Non-pigmented ciliary epithelial cell (primary cell): ENCODE data around the gene INF2.

Experiments
- DNase-seq: peaks from one replicate; pipeline ENCODE4 v3.0.0-alpha.2; 2010; ENCODE audit warnings: low read depth

The INF2 gene

DNA sequence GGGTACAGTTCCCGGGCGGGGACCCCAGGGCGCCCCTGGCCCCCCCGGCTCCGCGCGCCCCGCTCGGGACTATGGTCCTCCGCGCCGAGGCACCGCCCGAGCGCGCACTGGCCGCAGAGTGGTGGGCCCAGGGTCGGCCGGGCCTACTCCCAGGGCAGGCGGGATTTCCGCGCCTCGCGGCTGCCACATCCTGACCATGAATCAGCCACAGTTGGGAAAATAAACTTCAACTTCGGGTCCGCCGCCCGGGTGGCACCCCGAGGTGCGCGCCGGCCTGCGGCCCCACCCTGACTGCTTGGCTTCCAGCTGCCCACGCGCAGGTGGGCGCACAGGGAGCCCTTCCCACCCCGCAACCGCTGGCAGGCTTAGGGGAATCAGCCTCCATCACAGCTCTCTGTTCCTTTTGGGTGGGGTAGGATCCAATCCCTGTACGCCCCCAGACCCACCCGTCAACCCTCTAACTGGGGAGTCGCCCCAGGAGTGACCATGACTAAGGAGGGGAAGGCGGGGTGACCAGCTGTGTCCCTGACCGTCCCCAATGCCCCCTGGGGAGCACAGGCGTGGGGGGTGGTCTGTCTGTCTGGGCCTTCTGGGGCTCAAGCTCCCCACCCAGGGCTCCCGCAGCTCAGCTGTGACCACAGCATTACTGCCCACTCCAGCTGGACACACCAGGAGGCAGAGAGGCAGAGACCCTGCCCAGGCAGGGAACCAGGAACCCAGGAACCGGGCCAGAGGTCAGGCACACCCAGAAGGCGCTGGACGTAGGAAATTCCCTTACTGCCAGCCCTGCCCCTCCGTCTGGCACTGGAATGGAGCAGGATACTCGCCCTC lies 678 bp downstream of the INF2 start:
- no peak for DNase-seq

DNA sequence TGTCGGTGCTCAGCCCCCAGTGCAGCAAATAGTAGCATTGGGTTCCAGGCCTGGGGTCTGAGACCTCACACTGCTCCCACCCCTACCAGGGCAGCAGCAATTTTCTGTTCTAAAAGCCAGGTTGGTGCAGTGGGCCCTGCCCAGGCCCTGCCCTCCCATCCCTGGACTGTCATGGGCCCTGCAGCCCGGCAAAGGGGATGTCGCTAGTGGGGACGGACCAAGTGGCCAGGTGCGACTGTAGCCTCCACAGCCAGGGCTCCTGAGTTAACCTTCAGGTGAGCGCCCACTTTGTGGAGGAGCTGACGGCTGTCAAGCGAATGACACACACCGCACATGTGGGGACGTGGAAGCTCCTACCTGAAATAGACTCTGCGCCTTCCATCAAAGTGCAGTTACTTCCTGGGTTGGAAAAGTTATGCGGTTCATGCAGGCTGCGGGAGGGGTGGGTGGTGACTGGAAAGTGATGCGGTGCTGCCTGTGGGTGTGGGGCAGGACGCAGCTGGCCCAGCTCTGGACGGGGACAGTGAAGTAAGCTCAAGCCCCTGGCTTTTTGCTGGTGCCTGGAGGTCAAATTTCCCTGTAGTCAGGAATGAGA lies 1.5 kb downstream of the INF2 start:
- no peak for DNase-seq

DNA sequence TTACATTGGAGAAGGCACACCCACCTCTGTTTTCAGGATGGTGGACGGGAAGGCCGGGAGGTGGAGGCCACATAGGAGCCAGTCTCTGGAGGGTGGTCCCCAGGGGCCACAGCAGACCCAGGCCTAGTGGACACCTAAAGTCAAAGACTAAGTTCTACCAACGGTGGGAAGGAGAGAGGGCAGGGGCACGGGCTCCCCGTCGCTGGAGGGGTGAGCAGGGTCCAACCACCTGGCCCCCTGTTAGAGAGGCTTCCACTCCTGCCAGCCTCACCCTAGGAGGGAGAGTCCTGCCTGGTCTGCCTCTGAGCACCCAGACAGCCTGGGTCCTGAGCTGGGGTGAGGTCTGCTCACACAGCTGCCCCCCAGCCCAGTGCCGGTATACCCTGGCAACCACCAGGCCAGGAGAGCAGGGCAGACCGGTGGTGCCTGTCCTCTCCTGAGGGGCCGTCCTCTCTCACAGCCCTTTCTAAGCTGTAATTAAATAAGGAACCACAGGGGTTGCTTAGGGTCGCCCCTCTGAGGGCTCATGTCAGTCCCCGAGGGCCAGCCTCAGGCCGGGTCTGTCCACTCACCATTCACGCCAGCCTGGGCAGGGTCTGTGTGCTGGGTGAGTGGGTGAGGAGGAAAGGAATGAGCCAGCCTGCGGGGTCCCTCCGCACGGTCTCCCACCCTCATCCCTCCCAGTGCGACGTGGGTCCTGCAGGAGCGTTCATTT lies 2.3 kb downstream of the INF2 start:
- no peak for DNase-seq

DNA sequence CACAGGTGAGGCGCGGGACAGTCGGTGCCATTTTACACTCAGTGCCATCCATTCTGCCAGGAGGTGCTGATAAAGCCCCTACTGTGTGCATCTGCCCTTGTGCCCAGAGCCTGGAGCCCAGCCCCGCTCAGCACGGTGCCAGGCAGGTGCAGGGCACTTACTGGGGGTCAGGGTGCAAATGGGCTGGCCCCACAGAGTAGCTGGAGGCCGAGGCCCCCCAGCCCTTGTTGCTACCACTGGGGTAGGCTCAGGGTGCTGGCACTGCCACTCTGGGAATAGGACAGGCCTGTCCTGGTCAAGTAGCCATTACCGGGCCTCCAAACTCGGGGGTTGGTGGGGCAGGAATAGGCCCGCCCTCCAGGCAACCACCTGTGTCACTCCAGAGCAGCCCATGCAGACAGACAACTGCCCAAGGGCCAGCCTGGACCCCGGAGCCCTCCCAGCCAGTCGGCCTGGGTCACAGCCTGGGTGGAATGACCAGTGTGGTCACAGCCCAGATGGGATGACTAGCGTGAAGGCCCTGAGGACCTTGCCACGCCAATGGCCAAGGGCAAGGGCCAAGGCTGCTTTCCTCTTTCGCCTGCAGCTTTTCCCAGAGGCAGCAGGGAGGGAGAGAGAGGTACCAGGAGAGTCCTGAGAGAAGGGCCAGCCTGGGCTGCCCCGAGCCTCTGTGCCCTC lies 3.0 kb downstream of the INF2 start:
- DNase-seq: no peak

DNA sequence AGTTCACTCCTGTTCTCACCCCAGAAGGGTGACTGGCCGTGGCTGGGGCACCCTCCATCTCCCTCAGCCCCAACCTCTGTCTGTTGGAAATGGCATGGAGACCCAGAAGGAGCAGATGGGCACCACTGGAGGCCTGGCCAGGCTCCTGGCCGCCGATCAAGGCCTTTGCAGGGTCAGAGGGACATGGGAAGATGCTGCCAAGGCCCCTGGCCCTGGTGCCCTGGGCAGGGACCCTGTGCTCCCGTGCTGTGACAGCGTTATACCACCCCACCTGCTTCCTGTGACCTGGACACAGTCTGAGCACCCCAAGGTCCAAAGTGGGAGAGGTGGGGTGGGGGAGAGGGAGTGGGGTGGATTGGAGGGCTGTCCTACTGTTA lies 3.5 kb downstream of the INF2 start:
- no peak for DNase-seq

DNA sequence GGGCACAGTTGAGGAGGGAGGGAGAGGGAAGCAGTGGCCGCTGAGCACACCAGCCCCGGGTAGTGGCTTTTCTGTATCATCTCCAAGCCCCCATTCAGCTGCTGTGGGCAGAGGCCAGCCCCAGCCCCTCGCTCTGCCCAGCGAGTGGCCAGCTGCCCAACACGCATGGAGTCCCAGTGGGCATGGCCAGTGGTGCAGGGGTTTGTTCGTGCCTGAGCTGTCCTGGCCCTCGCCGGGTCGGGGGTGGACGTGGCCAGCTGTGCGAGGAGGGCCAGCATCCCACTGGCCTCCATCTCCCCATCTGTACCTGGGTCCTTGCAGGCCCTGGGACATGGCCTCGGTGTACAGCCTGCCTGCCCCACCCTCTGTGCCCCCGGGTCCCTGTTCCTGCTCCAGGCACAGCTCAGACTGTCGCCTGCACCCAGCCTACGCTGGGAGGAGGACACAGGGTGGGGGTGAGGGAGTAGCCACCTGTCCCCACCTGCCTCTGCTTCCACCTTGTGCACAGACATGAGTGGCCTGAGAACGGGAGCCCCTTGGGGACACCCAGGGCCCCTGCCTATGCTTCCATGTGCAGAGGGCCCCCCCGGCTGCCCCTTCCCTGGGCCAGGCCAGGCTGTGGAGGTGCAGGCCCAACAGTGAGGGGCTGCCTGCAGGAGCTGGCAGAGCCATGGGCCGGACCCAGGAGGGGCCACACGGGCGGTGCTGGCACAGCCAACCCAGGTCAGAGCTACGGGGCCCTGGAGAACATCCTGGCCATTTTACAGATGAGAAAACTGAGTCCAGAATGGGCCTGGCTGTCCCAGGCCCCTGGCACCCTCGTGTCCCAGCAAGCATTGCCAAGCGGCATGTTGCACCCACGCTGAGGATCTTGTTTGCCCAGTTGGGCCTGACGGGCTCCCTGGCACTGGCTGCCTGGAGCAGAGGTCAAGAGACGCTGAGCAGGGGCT lies 4.3 kb downstream of the INF2 start:
- no peak for DNase-seq

DNA sequence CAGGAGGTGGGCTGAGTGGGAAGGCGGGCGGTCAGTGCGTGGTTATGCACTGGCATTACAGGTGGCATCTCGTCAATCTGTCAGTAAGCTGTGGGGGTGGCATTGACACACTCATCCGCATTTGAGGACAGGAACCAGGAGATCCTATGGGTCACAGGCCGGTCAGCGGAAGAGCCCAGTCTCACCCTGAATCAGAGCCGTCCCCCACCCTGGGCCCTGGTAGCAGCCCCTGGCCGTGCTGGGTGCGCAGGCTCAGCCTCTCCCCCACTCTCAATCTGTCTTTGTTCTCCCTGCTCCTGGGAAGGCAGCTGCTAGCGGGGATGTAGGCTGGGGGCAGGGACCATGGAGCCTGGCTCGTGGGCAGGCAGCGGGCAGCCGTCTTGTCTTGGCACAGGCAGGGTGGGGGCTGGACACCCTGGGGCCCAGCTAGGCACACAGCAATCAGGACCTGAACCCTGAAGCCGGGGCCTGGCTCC lies 5.1 kb downstream of the INF2 start:
- DNase-seq: no peak

DNA sequence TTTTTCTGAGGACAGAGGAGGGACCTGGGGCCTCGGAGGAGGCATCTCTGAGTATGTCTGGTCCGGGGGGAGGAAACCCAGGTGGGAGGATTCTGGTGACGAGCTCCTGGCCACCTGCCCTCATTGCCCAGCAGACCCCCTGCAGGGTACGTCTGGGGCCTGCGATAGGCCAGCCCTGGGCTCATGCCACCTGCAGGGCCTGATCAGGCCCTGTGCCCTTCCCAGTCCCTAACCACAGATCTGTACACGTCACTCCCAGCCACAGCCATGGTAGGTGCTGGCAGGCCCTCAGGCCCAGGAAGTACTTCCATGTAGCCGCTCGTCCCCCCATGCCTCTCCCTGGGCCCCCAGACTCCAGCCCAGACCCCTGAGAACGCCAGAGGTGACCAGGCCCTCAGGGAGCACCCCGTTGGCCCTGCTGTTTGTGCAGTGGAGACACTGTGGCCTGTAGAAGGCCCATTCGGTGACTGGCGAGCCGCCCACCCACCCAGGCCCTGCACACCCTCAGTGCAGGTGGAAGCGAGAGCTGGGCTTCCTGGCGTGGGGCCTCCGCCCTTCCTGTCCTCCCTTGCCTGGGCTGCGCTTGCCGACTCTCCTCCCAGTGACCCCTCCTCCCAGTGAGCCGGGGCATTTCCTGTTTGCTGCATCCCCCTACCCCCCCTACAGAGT lies 5.7 kb downstream of the INF2 start:
- no peak for DNase-seq

DNA sequence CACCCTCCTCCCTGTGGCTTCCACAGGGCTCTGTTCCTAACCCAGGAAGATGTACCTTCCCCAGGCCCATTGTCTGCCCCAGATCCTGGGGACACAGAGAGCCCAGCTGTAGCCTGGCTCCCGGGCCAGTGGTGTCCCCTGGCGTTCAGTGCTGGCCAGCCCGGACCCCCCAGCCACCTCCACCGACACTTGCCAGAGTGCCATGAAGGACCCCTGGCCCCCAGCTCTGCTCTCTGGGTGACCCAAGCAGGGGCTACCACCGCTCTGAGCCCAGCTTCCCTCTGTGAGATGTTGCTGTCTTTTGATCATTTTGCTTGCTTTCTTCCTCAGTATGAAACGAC lies 6.2 kb downstream of the INF2 start:
- no peak for DNase-seq

DNA sequence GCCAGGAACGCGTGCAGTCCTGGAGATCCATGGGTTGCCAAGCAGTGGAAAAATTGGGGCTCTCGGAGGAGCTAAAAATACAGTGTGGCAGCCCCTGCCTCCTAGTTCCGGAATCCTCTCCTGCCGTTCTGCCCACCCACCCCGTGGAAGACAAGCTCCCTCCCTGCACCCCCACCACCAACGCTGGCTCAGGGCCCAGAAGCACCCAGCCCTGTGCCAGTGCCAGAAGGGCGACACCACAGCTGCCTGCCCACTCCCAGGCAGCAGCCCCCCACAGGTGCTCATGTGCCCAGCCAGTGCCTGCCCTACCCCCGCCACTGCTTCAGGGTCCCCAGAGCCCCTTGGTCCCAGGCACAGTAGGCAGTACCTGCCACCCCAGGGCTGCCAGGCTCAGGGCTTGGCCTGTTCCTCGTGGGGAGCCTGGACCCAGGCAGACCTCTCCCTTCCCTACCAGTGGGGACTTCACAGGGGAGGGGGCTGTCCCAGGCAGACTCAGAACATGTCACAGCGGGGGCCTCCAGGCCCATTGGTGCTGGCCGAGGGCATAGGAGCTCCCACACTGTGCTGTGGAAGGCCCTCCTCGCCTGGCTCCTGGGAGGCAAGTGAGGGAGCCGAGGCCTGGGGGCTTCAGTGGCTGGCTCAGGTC lies 7.4 kb downstream of the INF2 start:
- no peak for DNase-seq

DNA sequence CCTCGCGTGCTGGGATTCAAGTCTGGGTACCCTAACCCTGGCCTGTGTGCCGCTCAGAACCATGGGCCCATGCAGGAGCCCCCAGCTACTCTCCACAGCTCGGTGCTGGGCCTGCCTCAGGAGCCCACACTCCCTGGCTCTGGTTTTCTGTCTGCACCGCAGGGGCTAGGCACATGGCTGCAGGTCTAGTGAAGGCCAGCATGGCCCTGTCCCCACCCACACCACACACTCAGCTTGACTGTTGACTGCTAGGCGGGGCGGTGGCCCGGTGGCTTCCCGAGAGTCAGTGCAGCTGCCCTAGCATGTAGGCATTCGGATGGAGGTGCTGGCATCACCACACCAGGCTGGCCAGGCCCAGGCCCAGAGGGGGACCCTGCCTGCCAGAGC lies 7.9 kb downstream of the INF2 start:
- DNase-seq: no peak

DNA sequence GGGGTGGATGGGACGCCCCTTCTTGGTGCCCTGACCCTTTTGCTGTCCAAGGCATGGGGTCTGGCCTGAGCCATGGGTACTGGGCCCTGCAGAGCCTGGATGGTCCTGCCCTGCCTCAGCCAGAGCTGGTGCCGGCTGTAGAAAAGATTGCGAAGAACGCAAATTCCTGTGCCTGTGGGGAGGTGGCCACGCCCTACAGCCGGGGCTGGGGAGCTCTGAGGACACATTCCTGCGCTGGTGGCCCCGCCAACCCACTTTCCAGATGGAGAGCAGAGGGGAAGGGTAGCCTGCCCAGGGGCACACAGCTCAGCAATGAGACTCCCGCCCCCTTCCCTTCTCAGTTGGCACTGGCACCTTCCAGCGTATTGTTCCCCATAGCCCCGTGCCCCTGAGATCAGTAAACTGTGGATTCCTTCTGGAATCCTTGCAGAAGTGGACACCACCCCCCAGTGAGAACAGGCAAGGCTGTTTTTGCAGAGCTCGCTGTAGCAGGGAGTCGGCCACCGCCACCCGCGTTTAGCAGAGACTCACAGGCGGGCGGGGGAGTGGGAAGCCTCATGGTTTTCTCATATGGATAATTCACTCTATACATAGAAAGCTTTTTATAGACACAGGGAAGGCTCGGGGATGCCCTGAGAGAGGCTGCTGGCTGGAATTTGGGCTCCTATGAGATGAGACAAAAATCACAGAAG lies 8.6 kb downstream of the INF2 start:
- no peak for DNase-seq

DNA sequence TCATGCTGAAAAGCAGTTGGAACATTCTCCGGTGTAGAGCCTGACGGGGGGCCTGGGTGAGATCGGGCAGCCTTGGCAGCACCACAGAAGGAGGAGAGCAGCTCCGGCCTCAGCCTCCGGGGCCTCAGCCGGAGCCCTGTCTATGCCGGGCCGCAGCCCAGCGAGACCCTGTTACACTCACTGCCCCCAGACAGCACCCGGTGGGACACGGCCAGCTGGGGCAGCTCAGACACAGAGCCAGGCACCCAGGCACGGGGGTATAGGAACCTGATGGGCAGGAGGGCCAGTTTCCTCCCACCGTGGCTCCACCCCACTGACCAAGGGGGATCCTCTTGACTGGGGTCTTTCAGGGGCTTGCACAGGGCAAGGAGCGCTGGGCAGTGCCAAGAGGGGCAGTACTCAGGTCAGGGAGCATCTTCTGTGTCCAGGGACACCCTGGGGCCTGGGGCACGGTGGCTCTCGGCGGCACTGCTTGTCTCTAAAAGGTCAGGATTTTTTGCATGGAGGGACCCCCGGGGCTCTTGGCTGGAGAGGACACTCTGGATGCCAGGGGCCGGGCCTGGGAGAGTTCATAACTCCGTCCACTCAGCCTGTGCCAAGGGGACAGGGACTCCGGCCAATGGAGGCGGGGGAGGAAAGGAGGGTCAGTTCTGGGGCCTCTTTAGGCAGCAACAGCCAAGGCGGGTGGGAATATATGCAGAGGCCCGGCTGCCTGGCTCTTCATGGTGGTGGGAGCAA lies 9.4 kb downstream of the INF2 start:
- DNase-seq: no peak

DNA sequence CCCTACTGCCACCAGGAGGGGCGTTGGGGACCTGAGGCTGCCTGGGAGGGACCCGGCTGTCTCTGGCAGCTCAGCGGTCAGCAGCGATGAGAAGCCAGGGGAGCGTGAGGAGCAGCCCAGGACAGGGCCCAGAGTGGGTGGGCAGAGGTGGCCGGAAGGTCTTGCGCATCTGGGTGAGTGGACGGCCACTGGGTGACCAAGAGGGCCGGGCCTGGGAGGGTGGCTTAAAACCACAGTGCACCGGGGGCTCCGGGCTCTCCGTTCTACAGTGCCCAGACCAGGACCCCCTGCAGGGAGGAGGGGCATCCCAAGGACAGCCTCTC lies 10.0 kb downstream of the INF2 start:
- no peak for DNase-seq

DNA sequence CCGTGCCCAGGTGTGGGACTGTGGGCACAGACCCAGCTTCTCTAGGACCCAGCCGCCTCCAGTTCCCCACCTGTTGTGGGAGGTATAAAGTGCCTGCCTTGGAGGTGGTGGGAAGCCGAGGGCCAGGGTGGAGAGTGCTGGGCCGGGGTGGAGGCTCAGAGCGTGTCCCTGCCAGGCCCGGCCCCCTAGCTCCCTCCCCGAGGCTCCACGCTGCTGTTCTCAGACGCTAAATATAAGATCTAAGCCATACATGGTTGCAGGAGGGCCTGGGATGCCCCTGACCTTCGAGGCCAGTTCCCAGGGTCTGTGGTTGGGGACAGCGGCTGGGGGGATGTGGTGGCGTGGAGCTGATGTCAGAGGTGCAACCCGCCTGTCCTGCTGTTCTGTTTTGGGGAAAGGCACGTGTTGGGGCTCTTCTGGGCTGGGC lies 10.8 kb downstream of the INF2 start:
- no peak for DNase-seq

DNA sequence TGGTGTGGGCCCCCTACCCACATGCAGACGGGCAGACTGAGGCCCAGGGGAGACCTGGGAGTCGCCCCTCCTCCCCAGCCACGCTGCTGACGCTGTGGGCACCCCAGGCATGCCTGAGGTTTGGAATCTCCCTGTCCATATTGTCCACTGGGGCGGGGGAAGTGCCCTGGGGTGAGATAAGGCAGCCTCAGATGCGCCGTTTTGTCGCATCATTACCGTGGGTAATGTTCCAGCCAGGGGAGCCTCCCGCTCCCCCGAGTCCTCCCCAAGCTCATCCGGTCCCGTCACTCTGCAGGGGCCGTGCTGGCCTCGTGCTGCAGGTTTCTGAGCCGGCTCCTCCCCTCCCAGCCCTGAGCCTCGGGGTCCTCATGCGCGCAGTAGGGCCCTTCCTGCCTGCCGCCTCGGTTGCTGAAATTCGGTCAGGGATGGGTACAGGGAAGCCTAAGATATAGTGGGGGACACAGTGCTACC lies 11.4 kb downstream of the INF2 start:
- no peak for DNase-seq

DNA sequence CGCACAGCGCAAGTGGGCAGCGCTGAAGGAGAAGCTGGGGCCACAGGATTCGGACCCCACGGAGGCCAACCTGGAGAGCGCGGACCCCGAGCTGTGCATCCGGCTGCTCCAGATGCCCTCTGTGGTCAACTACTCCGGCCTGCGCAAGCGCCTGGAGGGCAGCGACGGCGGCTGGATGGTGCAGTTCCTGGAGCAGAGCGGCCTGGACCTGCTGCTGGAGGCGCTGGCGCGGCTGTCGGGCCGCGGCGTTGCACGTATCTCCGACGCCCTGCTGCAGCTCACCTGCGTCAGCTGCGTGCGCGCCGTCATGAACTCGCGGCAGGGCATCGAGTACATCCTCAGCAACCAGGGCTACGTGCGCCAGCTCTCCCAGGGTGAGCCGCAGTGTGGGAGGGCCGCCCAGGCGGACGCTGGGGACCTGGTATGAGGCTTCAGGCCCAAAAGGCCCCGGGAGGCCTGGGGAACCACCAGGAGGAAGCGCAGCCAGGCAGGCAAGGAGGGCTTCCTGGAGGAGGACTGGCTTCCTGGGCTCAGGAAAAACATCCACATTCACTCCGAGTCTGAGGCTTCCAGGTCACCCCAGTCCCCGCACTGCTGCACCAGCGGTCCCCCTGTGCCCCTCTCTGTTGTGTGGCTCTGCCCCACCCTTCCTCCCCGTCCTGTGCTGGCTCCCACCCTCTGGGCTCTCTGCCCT lies 12.1 kb downstream of the INF2 start:
- no peak for DNase-seq

DNA sequence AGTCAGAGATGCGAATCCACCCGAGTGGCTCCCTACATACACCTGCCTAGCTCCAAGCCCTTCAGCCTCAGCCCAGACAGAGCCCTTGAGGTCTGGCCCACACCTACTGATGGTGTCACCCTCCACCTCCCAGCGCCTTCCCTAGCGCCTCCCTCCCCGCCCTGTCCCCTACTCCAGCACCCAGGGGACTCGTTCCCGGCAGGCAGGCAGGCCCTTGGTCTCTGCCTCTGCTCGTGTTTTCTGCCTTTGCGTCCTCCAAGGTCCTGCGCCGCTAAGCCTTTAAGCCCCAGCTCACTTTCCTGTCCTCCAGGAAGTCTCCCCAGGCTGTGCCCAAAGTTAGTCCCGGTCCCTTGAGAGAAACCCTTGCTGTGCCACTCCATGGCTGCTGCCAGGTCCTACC lies 12.7 kb downstream of the INF2 start:
- DNase-seq: no peak

DNA sequence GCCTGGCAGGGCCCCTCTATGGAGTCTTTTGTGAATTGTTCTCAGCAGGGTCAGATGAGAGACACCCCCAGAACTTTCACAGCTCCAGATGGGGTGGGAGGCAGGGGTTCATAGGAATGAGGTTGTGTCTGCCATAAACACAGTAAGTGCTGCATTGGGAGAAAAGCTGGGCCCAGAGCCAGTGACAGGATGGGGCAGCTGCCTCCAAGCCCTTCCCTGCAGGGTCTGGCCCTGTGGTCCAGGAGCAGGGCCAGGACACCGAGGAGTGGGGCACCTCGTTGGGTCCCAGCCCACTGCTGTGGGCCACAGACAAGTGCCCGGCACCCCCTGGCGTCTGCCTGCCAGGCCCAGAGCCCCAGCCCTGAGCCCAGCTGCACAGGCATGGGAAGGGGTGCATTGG lies 13.3 kb downstream of the INF2 start:
- DNase-seq: no peak
